SU-DHL-6 (cell line): ENCODE data around the gene PIGZ.

Experiments
- CTCF ChIP-seq: fragments of 200-600 bp; sonication (generic); IDR thresholded peaks from one replicate; pipeline ENCODE4 v1.5.1; 2017; ENCODE audit warnings: antibody characterized with exemption, mild to moderate bottlenecking, low read length, moderate library complexity; ENCODE audit not compliant: insufficient read depth, poor library complexity, severe bottlenecking
- EZH2phosphoT487 ChIP-seq: fragments of 200-600 bp; sonication (generic), shearing (Covaris generic); conservative IDR thresholded peaks from 2 replicates; pipeline ENCODE4 v1.6.1; 2018; ENCODE audit warnings: mild to moderate bottlenecking, antibody characterized with exemption, low read length, moderate library complexity, mixed read lengths

DNA sequence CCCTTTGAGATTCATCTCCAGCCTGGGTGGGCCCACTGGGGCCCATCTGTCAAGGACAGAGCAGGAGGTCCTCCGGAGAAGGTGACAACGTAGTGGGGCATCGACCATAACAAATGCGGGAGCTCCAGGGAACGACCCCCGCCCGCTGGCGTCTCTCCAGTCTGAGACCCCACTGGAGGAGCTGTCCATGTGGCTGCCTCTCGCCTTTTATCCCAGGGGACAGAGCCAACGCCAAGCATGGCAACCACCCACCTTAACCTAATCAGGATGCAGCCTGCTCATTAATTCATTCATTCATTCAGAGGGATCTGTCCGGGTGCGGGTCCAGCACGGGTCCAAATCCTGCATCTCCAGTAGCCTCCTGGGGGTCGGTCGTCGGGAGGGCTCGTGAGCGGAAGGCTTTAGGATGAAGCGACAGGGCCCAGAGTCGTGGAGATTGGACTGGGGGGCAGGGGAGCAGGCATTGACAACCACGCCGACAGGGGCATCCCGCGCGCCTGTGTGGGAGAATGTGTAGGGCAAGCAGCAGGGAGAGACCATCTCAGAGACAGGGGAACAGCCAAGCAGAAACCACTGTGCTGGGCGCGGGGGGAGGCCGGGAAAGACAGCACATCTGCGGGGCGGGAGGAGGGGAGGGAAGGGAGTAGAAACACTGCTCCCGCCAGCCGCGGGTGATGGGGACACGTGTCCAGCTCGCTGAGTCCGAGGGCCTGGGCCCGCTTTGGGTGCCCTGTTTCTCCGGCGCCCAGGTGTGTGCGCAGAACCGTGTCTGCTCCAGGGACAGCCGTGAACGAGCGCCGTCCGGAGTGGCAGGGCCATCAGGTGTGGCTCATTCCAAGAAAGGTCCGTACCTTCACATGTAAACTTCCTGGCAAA, 1.9 kb downstream of the PIGZ start:
- TF ChIP-seq CTCF, result no peak
- TF ChIP-seq EZH2phosphoT487, result no peak
